ENCODE measurements around the gene HMCN2. TPM values are rescaled to one million over a fixed set of nuclear protein-coding genes. Genes with fewer than 3 reads are reported as not detected.

The HMCN2 gene
- total RNA-seq, 1 donor from 2014 or later = 0.15 TPM

GRCh38 chr9:130383350-130383715 is 117.8 kb downstream of the HMCN2 start:
- no peak overlapping the region for H3K4me3 ChIP-seq
- H3F3A ChIP-seq (ENCODE audit: low read depth) = no peaks in the 10 kb centered on the region
- H3K9me3 ChIP-seq (ENCODE audit: low read depth) = no peaks in the 10 kb centered on the region
- H3K36me3 Mint-ChIP-seq = no peaks in the 10 kb centered on the region
- H2AFZ ChIP-seq (replicated peaks) = no peak overlapping the region
- H3K9me3 Mint-ChIP-seq = no peaks in the 10 kb centered on the region
- no peaks in the 10 kb centered on the region for H4K20me1 ChIP-seq (ENCODE audit: low read depth)
- H3K27me3 Mint-ChIP-seq (ENCODE audit: insufficient read depth, low read depth) = peaks cover 17% of the 10 kb centered on the region
- H3K27ac Mint-ChIP-seq = no peak overlapping the region
- peaks cover 6% of the 10 kb centered on the region for H3K4me1 Mint-ChIP-seq
- H3K79me2 ChIP-seq (ENCODE audit: low read depth) = no peaks in the 10 kb centered on the region
- no peaks in the 10 kb centered on the region for H3K36me3 ChIP-seq
- H3K4me2 ChIP-seq = no peak overlapping the region
- TF ChIP-seq CTCF (IDR thresholded peaks at IDR 0.05) = no peak
- no peak for TF ChIP-seq EZH2phosphoT487 (IDR thresholded peaks at IDR 0.05)
- TF ChIP-seq EZH2 (IDR thresholded peaks at IDR 0.05) = no peak
- no peak overlapping the region for H3K9ac ChIP-seq
- no peak overlapping the region for H3K4me3 Mint-ChIP-seq
- DNase-seq (ENCODE audit: low spot score) = no peak
- no peaks in the 10 kb centered on the region for H3K27me3 ChIP-seq
- H3K27ac ChIP-seq = no peak overlapping the region
- H3K4me1 ChIP-seq = no peaks in the 10 kb centered on the region

DNA sequence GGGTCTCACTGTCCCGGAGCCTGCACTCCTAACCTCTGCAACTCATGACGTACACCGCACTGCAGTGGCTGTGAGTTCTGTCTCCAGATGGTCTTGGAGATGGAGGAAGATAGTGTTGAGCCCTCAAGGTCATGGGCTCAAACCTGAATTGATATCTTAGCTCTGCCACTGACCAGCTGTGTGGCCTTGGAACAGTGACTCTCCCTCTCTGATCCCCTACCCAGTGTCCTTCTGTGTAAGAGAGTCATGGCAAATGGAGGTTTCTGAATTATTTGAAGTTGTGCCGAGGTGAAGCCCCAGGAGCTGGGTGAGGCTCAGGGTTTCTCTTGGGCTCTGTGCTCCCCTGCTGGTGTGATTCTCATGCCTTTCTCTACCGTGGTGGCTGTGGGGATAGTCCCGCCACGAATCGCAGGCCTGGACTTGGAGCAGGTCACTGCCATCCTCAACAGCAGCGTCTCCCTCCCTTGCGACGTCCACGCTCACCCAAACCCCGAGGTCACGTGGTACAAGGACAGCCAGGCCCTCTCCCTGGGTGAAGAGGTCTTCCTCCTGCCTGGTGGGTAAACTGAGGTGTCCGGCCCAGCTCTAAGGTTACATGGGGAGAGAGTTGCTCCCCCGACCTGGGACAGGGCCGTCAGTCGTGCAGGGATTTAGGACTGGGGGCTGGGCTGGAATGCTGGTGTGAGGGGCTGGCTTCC is 118.6 kb downstream of the HMCN2 start:
- H3K36me3 Mint-ChIP-seq = no peaks in the 10 kb centered on the region
- H3K4me1 Mint-ChIP-seq = peaks cover 9% of the 10 kb centered on the region
- Histone ChIP-seq H3K27me3 (no peaks in the 10 kb centered on the region), H3K79me2 (ENCODE audit: low read depth) (no peaks in the 10 kb centered on the region), H4K20me1 (ENCODE audit: low read depth) (no peaks in the 10 kb centered on the region), H3K36me3 (no peaks in the 10 kb centered on the region), H3F3A (ENCODE audit: low read depth) (no peaks in the 10 kb centered on the region), H3K9me3 (ENCODE audit: low read depth) (no peaks in the 10 kb centered on the region), H3K4me2 (no peak overlapping the region), H3K4me3 (no peak overlapping the region), H2AFZ (replicated peaks) (no peak overlapping the region), H3K4me1 (no peaks in the 10 kb centered on the region), H3K27ac (no peak overlapping the region), H3K9ac (no peak overlapping the region)
- H3K27me3 Mint-ChIP-seq (ENCODE audit: insufficient read depth, low read depth) = peaks cover 16% of the 10 kb centered on the region
- no peak overlapping the region for H3K27ac Mint-ChIP-seq
- H3K4me3 Mint-ChIP-seq = no peak overlapping the region
- DNase-seq (ENCODE audit: low spot score) = no peak
- H3K9me3 Mint-ChIP-seq = no peaks in the 10 kb centered on the region
- TF ChIP-seq CTCF (IDR thresholded peaks at IDR 0.05) = no peak
- no peak for TF ChIP-seq EZH2phosphoT487 (IDR thresholded peaks at IDR 0.05)
- TF ChIP-seq EZH2 (IDR thresholded peaks at IDR 0.05) = no peak

- Mint-ChIP-seq H3K4me1 (peaks cover 12% of the 10 kb centered on the region), H3K9me3 (no peaks in the 10 kb centered on the region), H3K36me3 (no peaks in the 10 kb centered on the region), H3K27ac (no peak overlapping the region), H3K4me3 (no peak overlapping the region), H3K27me3 (ENCODE audit: insufficient read depth, low read depth) (peaks cover 13% of the 10 kb centered on the region)
- no peak overlapping the region for H2AFZ ChIP-seq (replicated peaks)
- no peaks in the 10 kb centered on the region for H3K79me2 ChIP-seq (ENCODE audit: low read depth)
- no peaks in the 10 kb centered on the region for H3K36me3 ChIP-seq
- H3K9me3 ChIP-seq (ENCODE audit: low read depth) = no peaks in the 10 kb centered on the region
- H3K4me2 ChIP-seq = no peak overlapping the region
- H3K27me3 ChIP-seq = no peaks in the 10 kb centered on the region
- no peak overlapping the region for H3K27ac ChIP-seq
- H3K4me1 ChIP-seq = peaks cover 2% of the 10 kb centered on the region
- no peak for TF ChIP-seq EZH2phosphoT487 (IDR thresholded peaks at IDR 0.05)
- TF ChIP-seq EZH2 (IDR thresholded peaks at IDR 0.05) = no peak
- no peak for TF ChIP-seq CTCF (IDR thresholded peaks at IDR 0.05)
- no peak overlapping the region for H3K9ac ChIP-seq
- no peaks in the 10 kb centered on the region for H4K20me1 ChIP-seq (ENCODE audit: low read depth)
- no peak for DNase-seq (ENCODE audit: low spot score)
- no peaks in the 10 kb centered on the region for H3F3A ChIP-seq (ENCODE audit: low read depth)
- H3K4me3 ChIP-seq = no peak overlapping the region
These were observed 119.7 kb downstream of the HMCN2 start for GRCh38 chr9:130385257-130385656.

Data from neural progenitor cell (in vitro differentiated cells).